ENCODE results near the gene ATXN2. TPM values are rescaled to one million over a fixed set of nuclear protein-coding genes. Genes with fewer than 3 reads are reported as not detected.
A peak's percentile ranks its signal among the peaks of the same experiment; 100 is the strongest.

ATXN2 gene
- total and polyA plus RNA-seq, 3 donors from 2014 or later = 61.4 to 165 (median 145) TPM

DNA sequence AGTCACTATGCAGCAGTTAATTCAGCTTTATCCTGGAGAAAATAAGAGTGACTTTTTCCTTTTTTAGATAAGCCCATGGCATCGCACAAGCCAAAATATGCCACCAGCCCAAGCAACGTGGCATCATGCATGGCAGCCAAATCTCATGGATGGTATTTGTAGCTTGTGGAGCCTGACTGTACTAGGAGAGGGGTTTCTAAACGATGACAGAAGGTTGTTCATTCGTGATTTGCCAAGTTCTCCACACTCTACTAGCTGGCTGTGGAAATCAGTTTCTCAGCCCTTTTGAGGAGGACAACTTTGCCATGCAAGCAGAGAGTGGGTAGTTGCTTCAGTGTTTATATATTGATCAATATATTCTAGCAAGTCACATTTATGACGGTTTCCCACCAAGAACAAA lies 41.4 kb upstream of the ATXN2 start:
- Histone ChIP-seq H3K9me3 (no peaks in the 10 kb centered on the region), H3K4me3 (no peak overlapping the region), H3K27ac (no peak overlapping the region), H3K27me3 (no peaks in the 10 kb centered on the region), H3K36me3 (ENCODE audit: low read depth, missing control alignments) (no peaks in the 10 kb centered on the region), H3K4me1 (peaks cover 63% of the 10 kb centered on the region)
- 86 to 87% methylated on average over 5 of the region's 5 CpGs for WGBS, 2 donors
- DNase-seq = no peak
- intact Hi-C loops (cut with DNase I; ENCODE audit: low total_unique reads) = no loop called here
- TF ChIP-seq, protein P1, sequence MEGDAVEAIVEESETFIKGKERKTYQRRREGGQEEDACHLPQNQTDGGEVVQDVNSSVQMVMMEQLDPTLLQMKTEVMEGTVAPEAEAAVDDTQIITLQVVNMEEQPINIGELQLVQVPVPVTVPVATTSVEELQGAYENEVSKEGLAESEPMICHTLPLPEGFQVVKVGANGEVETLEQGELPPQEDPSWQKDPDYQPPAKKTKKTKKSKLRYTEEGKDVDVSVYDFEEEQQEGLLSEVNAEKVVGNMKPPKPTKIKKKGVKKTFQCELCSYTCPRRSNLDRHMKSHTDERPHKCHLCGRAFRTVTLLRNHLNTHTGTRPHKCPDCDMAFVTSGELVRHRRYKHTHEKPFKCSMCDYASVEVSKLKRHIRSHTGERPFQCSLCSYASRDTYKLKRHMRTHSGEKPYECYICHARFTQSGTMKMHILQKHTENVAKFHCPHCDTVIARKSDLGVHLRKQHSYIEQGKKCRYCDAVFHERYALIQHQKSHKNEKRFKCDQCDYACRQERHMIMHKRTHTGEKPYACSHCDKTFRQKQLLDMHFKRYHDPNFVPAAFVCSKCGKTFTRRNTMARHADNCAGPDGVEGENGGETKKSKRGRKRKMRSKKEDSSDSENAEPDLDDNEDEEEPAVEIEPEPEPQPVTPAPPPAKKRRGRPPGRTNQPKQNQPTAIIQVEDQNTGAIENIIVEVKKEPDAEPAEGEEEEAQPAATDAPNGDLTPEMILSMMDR (IDR thresholded peaks at IDR 0.05) = no peak
- no peak for TF ChIP-seq POLR2A (IDR thresholded peaks at IDR 0.05)

- Histone ChIP-seq H3K27ac (peak overlapping the region; percentile 83 to 85), H3K4me1 (peaks cover 62% of the 10 kb centered on the region), H3K36me3 (ENCODE audit: low read depth, missing control alignments) (no peaks in the 10 kb centered on the region), H3K4me3 (no peak overlapping the region), H3K27me3 (no peaks in the 10 kb centered on the region), H3K9me3 (no peaks in the 10 kb centered on the region)
- peak; percentile 45 for DNase-seq
- WGBS, 2 donors = 23 to 30% methylated on average over 6 of the region's 6 CpGs
- no peak for TF ChIP-seq POLR2A (IDR thresholded peaks at IDR 0.05)
- TF ChIP-seq, protein P1 (IDR thresholded peaks at IDR 0.05) = no peak
- intact Hi-C loops (cut with DNase I; ENCODE audit: low total_unique reads) = no loop called here
These were observed 39.4 kb upstream of the ATXN2 start for GRCh38 chr12:111638556-111638955.

- H3K9me3 ChIP-seq = no peaks in the 10 kb centered on the region
- intact Hi-C loops (cut with DNase I; ENCODE audit: low total_unique reads) = no loop called here
- DNase-seq = peak; percentile 87
- no peaks in the 10 kb centered on the region for H3K36me3 ChIP-seq (ENCODE audit: low read depth, missing control alignments)
- 24 to 36% methylated on average over 19 of the region's 19 CpGs for WGBS, 2 donors
- H3K27ac ChIP-seq = peak overlapping the region; percentile 67 to 85
- H3K4me3 ChIP-seq = no peak overlapping the region
- TF ChIP-seq, protein P1 (IDR thresholded peaks at IDR 0.05) = no peak
- no peak for TF ChIP-seq POLR2A (IDR thresholded peaks at IDR 0.05)
- H3K27me3 ChIP-seq = no peaks in the 10 kb centered on the region
- peaks cover 46% of the 10 kb centered on the region for H3K4me1 ChIP-seq
These were observed 37.3 kb upstream of the ATXN2 start for GRCh38 chr12:111636209-111636945.

- no peak for DNase-seq
- no peaks in the 10 kb centered on the region for H3K36me3 ChIP-seq (ENCODE audit: low read depth, missing control alignments)
- peaks cover 46% of the 10 kb centered on the region for H3K4me1 ChIP-seq
- intact Hi-C loops (cut with DNase I; ENCODE audit: low total_unique reads) = no loop called here
- H3K4me3 ChIP-seq = no peak overlapping the region
- H3K27ac ChIP-seq = peak overlapping the region; percentile 67 to 85
- no peaks in the 10 kb centered on the region for H3K9me3 ChIP-seq
- H3K27me3 ChIP-seq = no peaks in the 10 kb centered on the region
- 52 to 66% methylated on average over 8 of the region's 8 CpGs for WGBS, 2 donors
- no peak for TF ChIP-seq POLR2A (IDR thresholded peaks at IDR 0.05)
- TF ChIP-seq, protein P1 (IDR thresholded peaks at IDR 0.05) = no peak
These were observed 36.4 kb upstream of the ATXN2 start for GRCh38 chr12:111635524-111635923.
